CD14-positive monocyte (primary cell): Measurements from ENCODE around the gene PNPLA7. TPM values are rescaled to one million over a fixed set of nuclear protein-coding genes. Genes with fewer than 3 reads are reported as not detected.

ENCODE experiments used
- DNase-seq, 3 donors: peaks; one replicate each; pipeline ENCODE4 v3.0.0-alpha.2; 2011 to 2022
- H2AFZ ChIP-seq: 2 replicates; pipeline ENCODE4 v1.6.0; 2012; ENCODE audit warnings: mild to moderate bottlenecking, low read depth, low read length, inconsistent platforms; ENCODE audit not compliant: insufficient read depth, poor library complexity, severe bottlenecking
- H3K27ac ChIP-seq, 2 donors: 1 replicate in 1 of 2; 2 replicates in 1 of 2; pipeline ENCODE4 v1.5.1; 2012 to 2013; ENCODE audit warnings: low read length in 2 of 2, control low read depth in 1 of 2, inconsistent platforms in 1 of 2, low read depth in 1 of 2, mild to moderate bottlenecking in 1 of 2
- H3K27me3 ChIP-seq, 2 donors: one replicate each; pipeline versions ENCODE4 v1.6.0 to v1.6.1; 2011 to 2013; ENCODE audit warnings: low read length in 2 of 2; ENCODE audit not compliant: control insufficient read depth in 2 of 2, insufficient read depth in 2 of 2
- H3K36me3 ChIP-seq, 2 donors: replicated peaks in 1 of 2; 1 replicate in 1 of 2; 2 replicates in 1 of 2; pipeline versions ENCODE4 v1.5.1 to v1.6.1; 2012 to 2013; ENCODE audit warnings: low read length in 2 of 2, control low read depth in 1 of 2, inconsistent platforms in 1 of 2, mild to moderate bottlenecking in 1 of 2; ENCODE audit not compliant: insufficient read depth in 2 of 2, control insufficient read depth in 1 of 2
- H3K4me1 ChIP-seq, 2 donors: 1 replicate in 1 of 2; 2 replicates in 1 of 2; pipeline versions ENCODE4 v1.5.1 to v1.6.1; 2012 to 2013; ENCODE audit warnings: low read length in 2 of 2, control low read depth in 1 of 2, inconsistent platforms in 1 of 2, mild to moderate bottlenecking in 1 of 2, moderate library complexity in 1 of 2; ENCODE audit not compliant: insufficient read depth in 2 of 2, control insufficient read depth in 1 of 2
- H3K4me2 ChIP-seq: replicated peaks from 2 replicates; pipeline ENCODE3; 2012; ENCODE audit warnings: low read length, moderate library complexity, mild to moderate bottlenecking; ENCODE audit not compliant: poor library complexity, severe bottlenecking; ENCODE audit errors: extremely low read depth
- H3K4me3 ChIP-seq, 3 experiments: fragments of 200-600 bp in 1 of 3; sonication (generic) in 1 of 3; replicated peaks in 1 of 3; 1 replicate in 2 of 3; 2 replicates in 1 of 3; pipeline ENCODE4 v1.5.1; 2011 to 2013; ENCODE audit warnings: low read length in 3 of 3, mild to moderate bottlenecking in 3 of 3, control low read depth in 2 of 3, low read depth in 2 of 3, inconsistent platforms in 1 of 3, moderate library complexity in 1 of 3
- H3K79me2 ChIP-seq: 2 replicates; pipeline ENCODE4 v1.6.0; 2012; ENCODE audit warnings: mild to moderate bottlenecking, control low read depth, inconsistent platforms, low read length, moderate library complexity; ENCODE audit not compliant: insufficient read depth
- H3K9ac ChIP-seq: 2 replicates; pipeline ENCODE4 v1.6.0; 2017; ENCODE audit warnings: low read length, mild to moderate bottlenecking; ENCODE audit not compliant: insufficient read depth, poor library complexity, severe bottlenecking
- H3K9me3 ChIP-seq, 2 donors: replicated peaks in 1 of 2; 1 replicate in 1 of 2; 2 replicates in 1 of 2; pipeline versions ENCODE4 v1.5.1 to v1.6.1; 2012 to 2013; ENCODE audit warnings: low read length in 2 of 2, control low read depth in 1 of 2; ENCODE audit not compliant: control insufficient read depth in 1 of 2, insufficient read depth in 1 of 2
- H4K20me1 ChIP-seq: 2 replicates; pipeline ENCODE4 v1.6.0; 2012; ENCODE audit warnings: mild to moderate bottlenecking, low read length, control low read depth, moderate library complexity; ENCODE audit not compliant: insufficient read depth
- H3K27ac Mint-ChIP-seq, 7 donors: one replicate each; pipeline ENCODE4 v1.8.0; 2020; ENCODE audit warnings: mild to moderate bottlenecking in 7 of 7, mixed read lengths in 7 of 7, moderate library complexity in 6 of 7, inconsistent platforms in 2 of 7
- H3K27me3 Mint-ChIP-seq, 3 donors: one replicate each; pipeline ENCODE4 v1.8.0; 2021 to 2022; ENCODE audit warnings: low read depth in 3 of 3, mild to moderate bottlenecking in 3 of 3, mixed read lengths in 3 of 3, moderate library complexity in 3 of 3, inconsistent platforms in 1 of 3
- H3K36me3 Mint-ChIP-seq, 2 donors: one replicate each; pipeline ENCODE4 v1.8.0; 2020; ENCODE audit warnings: mixed read lengths in 2 of 2, inconsistent platforms in 1 of 2, mild to moderate bottlenecking in 1 of 2
- H3K4me1 Mint-ChIP-seq: one replicate; pipeline ENCODE4 v1.8.0; 2020; ENCODE audit warnings: mild to moderate bottlenecking, mixed read lengths
- H3K4me3 Mint-ChIP-seq, 2 donors: one replicate each; pipeline ENCODE4 v1.8.0; 2020; ENCODE audit warnings: mild to moderate bottlenecking in 2 of 2, mixed read lengths in 2 of 2, moderate library complexity in 1 of 2
- H3K9me3 Mint-ChIP-seq, 7 donors: one replicate each; pipeline ENCODE4 v1.8.0; 2020 to 2022; ENCODE audit warnings: mixed read lengths in 7 of 7, mild to moderate bottlenecking in 6 of 7, moderate library complexity in 6 of 7, inconsistent platforms in 2 of 7
- CTCF ChIP-seq: fragments of 200-600 bp; IDR thresholded peaks from one replicate; pipeline ENCODE4 v1.8.0; 2022; ENCODE audit warnings: antibody characterized with exemption, mild to moderate bottlenecking
- WGBS: methylation state at CpG from one replicate; pipeline ENCODE4 v1.1.5; 2013; ENCODE audit warnings: missing lambda C conversion rate; ENCODE audit not compliant: insufficient coverage; 5-methylcytosine and 5-hydroxymethylcytosine counted together
- intact Hi-C, 2 donors: fragments of 100-400 bp; cut with micrococcal nuclease; formaldehyde crosslinking; loops; one replicate each; pipeline versions ENCODE4 v1.15.0 to v1.15.1; 2023
- polyA plus RNA-seq, 3 donors: library from polyadenylated mRNA; depleted of rRNA in 1 of 3; unstranded in 2 of 3; stranded (reverse) in 1 of 3; fragments of 300-500 nt in 2 of 3; fragments of >200 nt in 1 of 3; fragmentation: Illumina TruSeq in 2 of 3; gene quantifications; 1 replicate in 2 of 3; 2 replicates in 1 of 3; pipeline ENCODE4 v1.2.3, GENCODE V29; 2012 to 2021

The PNPLA7 gene
- polyA plus RNA-seq, 3 donors: 0.10 to 1.1 (median 0.14) TPM

DNA sequence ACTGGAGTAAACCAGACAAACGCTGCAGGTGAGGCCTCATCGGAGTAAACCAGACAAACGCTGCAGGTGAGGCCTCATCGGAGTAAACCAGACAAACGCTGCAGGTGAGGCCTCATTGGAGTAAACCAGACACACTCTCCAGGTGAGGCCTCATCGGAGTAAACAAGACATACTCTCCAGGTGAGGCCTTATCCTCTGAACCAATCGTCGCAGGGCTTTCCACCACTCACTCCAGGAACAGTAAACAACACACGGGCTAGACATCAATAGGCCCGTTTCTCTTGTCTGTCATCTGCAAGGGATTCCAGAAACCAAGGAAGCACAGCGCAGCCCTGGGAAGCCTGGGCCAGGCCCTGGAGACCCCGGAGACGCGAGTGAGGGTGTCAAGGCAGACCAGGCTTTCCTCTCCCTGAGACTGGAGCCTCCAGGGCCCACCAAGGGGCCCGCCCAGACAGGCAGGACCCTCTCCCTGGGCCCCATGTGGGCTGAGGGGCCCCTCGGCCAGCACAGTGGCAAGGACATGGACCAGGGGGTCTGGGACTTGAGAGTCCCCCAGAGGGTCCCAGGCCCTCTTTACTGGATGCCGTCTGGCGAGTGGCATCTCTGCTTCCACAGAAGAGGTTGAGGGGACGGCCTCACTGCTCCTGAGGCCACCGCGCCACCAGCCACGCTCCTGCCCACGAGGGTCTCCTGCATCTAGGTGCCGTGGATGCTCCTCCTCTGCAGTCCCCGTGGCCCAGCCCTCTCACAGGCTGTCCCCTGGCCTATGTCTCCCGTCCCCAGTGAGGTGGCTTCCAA, 64.7 kb downstream of the PNPLA7 start:
- WGBS: 95% methylated on average over 24 of the region's 26 CpGs

More for the DNA sequence above, 64.7 kb downstream of the PNPLA7 start:
- Histone ChIP-seq H3K4me3 (no peak overlapping the region), H3K36me3 (no peaks in the 10 kb centered on the region), H4K20me1 (no peaks in the 10 kb centered on the region), H3K27ac (no peak overlapping the region), H3K9me3 (no peaks in the 10 kb centered on the region), H3K4me2 (no peak overlapping the region), H3K27me3 (no peaks in the 10 kb centered on the region), H2AFZ (no peak overlapping the region), H3K79me2 (no peaks in the 10 kb centered on the region), H3K4me1 (peaks cover 11 to 14% of the 10 kb centered on the region in 2 donors), H3K9ac (no peak overlapping the region)
- intact Hi-C loops: no loop called here
- DNase-seq: no peak
- Mint-ChIP-seq H3K4me3 (no peak overlapping the region), H3K9me3 (peaks cover 0 to 2% (median 0%) of the 10 kb centered on the region in 7 donors), H3K27ac (no peak overlapping the region), H3K36me3 (no peaks in the 10 kb centered on the region), H3K4me1 (peaks cover 14% of the 10 kb centered on the region), H3K27me3 (peaks cover 0 to 7% (median 0%) of the 10 kb centered on the region in 3 donors)
- no peak for TF ChIP-seq CTCF
